OCI-M1 (cell line): ENCODE measurements around the gene SDF4.
"Not testable (repeated sequence)": the region's sequence is repeated elsewhere in the genome, so short reads cannot be mapped to it uniquely, and the experiment has no call there.

Experiments used
- DNase-seq: peaks from one replicate; lab custom pipeline; 2025; lab: John Stamatoyannopoulos, UW

The SDF4 gene

GRCh38 chr1:1199141-1199960, 32.5 kb downstream of the SDF4 start:
- DNase-seq, result no peak

DNA sequence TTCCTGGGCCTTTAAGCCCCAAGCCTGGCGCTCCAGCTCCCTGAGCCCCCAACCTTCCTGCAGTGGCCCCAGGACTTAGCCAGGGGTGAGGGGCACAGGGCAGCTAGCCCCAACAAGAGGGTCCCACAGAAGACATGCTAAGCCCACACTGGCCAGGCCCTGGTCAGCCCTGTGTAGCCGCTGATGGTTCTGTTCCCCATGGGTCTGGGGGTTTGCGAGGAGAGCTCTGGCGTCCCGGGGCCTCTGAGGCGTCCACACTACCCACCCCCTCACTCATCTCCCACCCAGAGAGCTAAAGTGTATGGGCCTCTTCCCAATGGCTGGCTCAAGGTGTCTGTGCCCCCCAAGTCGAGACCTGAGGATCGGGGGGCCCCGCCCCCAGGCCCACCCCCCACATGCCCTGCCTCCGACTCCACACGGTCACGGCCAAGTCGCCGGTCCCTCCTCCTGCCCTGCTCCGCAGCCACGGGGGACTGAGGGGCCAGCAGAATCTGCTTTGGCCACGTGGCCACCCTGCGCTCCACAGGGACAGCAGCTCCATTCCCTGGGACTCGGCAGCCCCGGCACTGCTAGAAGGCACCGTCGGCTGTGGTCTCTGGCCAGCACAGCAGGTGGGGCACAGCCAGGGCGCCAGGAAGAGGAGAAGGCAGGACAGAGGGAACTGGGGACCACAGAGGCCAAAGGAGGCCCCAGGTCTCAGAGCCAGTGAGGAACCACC, 33.2 kb downstream of the SDF4 start:
- DNase-seq, result no peak

GRCh38 chr1:1197551-1198422, 34.0 kb downstream of the SDF4 start:
- no peak for DNase-seq

DNA sequence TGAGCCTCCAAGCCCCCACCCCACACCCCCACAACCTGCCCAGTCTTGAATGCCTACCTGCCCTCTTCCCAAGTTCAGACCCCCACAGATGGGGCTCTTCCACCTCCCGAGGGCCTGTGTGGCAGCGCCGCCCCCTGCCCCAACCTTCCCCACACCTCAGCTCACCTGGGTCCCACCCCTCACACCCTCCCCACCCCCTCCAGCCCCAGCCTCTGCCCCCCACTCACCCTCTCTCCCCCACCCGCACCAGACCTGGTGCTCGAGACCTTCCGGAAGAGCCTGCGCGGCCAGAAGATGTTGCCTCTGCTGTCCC, 34.7 kb downstream of the SDF4 start:
- no peak for DNase-seq

GRCh38 chr1:1196431-1197187, 35.2 kb downstream of the SDF4 start:
- no peak for DNase-seq

- not testable (repeated sequence) for DNase-seq
Observed at GRCh38 chr1:1195726-1196125, 36.1 kb downstream of the SDF4 start.

DNA sequence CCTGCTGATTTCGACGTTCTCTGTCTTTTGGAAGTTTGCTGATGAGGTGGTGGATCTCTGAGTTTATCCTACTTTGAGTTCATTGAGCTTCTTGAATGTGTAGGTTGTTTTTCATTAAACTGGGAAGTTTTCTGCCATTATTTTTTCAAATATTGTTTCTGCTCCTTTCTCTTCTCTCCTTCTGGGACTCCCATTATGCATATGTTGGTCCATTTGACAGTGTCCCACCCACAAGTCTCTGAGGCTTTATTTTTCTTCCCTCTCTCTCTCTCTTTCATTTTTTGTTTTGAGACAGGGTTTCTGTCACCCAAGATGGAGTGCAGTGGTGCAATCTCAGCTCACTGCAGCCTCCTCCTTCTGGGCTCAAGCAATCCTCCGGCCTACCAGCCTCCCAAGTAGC, 37.1 kb downstream of the SDF4 start:
- DNase-seq, result no peak

- DNase-seq, result no peak
Observed at GRCh38 chr1:1191734-1192133, 40.1 kb downstream of the SDF4 start.

- no peak for DNase-seq
Observed at GRCh38 chr1:1189111-1189510, 42.7 kb downstream of the SDF4 start.

DNA sequence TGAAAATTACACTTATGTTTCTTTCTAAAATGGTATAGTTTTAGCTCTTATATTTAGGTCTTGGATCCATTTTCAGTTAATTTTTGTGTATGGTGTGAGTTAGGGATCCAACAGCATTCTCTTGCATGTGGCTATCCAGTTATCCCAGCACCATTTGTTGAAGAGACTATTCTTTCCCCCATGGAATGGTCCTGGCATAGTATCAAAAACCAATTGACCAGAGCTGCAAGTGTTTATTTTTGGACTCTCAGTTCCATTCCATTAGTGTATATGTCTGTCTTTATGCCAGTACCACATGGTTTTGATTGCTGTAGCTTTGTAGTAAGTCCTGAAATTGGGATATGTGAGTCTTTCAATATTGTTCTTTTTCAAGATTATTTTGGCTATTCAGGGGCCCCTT, 43.9 kb downstream of the SDF4 start:
- DNase-seq, result no peak

GRCh38 chr1:1185101-1185765, 46.6 kb downstream of the SDF4 start:
- DNase-seq, result no peak

DNA sequence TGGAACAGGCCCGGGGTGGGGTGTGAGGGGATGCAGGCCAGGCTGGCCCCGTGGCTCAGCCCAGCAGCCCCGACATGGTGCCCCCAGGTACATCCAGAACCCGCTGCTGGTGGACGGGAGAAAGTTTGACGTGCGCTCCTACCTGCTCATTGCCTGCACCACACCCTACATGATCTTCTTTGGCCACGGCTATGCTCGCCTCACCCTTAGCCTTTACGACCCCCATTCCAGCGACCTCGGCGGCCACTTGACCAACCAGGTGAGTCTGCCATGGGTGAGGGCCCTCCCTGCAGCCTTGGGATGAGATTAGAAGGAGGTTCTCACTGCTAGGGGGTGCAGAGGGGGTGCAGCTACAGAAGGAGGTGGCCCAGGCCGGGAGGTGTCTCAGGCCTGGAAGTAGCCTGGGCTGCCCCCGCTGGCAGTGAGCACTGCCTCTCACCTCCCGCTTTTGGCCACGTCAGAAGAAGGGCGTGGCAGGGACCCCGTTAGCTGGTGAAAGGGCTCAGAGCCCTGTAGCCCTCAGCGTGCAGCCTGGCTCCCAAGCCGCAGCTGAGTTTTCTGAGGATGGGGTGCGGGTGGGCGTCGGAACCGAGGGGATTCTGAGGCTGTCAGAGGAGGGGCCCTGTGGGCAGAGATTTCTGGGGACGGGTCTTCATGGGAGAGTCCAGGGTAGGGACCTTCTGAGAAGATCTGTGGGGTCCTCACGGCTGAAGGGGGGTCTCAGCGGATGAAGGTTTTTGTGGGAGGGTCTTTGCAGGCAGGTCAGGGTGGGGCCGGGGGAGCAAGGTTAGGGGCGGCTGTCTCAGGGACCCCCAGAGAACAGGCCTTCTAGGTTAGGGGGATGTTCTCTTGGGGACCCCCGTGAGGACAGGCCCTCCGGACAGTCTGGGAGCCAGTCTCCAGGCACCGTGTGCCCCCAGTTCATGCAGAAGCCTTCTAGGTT, 47.7 kb downstream of the SDF4 start:
- no peak for DNase-seq

GRCh38 chr1:1183221-1183747, 48.5 kb downstream of the SDF4 start:
- no peak for DNase-seq

- no peak for DNase-seq
Observed at GRCh38 chr1:1182491-1183220, 49.1 kb downstream of the SDF4 start.

DNA sequence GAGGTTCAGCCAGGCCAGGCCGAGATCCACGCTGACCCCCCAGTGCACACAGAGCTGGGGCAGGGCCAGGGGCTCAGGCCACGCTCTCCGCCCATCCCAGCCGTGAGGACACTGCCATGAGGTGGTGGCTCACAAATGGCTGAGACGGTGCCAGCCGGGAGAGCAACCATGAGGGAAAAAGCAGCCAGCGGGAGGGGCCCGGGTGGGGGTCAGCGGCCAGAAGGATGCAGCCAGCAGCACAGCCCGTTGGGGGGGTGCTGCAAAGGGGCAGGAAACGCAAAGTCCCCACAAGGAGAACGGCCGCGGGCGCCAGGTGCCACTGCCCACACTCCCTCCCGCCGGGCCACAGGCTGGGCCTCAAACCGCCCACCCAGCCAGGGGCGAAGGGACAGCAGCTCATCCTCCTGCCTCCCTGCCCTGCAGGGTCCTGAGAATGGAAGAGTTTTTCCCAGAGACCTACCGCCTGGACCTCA, 49.8 kb downstream of the SDF4 start:
- no peak for DNase-seq

DNA sequence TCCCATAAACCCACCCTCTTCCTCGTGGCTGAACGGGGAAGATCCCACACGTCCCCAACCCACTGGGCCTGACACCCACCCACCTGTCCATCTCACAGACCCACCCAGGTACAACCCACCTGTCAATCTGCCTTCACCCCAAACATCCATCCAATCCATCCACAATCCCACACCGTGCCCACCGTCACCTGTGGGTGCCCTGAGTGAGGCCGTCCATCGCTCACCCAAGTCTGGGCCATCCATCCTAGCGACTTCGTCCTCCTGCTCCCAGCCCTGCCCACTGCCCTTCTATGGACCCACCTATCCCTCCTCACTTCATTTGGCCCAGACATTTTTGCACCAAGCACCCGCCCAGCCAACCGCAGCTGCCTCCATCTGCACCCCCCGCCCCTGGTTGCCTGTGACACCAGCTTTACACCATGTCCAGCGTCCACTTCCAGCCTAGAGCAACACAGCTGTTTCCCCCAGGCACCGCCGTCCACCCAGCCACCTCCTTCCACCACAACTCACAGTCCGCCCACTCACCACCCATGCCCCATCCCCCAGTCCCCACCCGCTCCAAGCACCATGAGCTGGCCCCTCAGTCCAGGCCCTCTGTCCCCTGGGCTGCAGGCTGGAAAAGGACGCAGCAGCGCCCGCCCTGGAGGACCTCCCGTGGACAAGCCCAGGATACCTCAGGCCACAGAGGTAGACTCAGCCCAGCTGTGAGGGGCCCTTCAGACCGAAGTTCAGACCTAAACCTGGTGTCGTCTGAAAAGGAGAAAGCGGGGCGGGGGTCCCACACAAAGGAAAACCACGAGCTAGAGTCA, 50.5 kb downstream of the SDF4 start:
- no peak for DNase-seq

DNA sequence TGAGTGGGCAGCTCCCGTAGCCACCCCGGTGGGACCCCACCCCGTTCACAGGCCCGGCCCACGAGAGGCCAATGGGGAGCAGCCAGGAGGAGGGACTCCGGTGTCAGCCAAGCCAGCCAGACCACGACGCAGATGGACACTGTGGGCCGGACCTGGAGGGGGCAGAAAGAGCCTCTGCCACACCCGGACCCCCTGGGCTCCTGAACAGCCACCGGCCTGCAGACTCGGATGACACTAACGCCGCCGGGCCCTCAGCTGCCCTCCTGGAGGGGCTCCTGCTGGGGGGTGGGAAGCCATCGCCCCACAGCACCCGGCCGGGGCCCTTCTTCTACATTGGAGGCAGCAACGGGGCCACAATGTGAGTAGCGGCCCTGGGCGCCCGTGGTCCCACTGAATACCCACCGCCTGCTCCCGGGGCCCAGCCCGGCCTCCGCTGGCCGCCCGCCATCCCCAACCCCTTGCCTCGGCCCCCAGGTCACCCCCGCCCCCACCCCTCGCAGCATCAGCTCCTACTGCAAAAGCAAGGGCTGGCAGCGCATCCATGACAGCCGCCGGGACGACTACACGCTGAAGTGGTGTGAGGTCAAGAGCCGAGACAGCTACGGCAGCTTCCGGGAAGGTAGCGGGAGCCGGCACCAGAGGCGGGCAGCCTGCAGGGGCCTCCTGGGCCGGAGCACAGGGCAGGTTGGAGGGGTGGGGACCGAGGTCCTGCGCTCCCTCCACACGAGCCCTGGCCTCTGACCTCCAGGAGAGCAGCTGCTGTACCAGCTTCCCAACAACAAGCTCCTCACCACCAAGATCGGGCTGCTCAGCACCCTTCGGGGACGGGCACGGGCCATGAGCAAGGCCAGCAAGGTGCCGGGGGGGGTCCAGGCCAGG, 51.6 kb downstream of the SDF4 start:
- DNase-seq, result no peak
